Caco-2 (cell line): ENCODE measurements around the gene CALU. TPM values are rescaled to one million over a fixed set of nuclear protein-coding genes. Genes with fewer than 3 reads are reported as not detected.

Experiments used
- BruUV-seq: library from RNA; stranded (reverse); fragments of 400-500 nt; replicated peaks from 2 replicates; lab custom pipeline; 2021; lab: Mats Ljungman, UMichigan
- CTCF ChIA-PET: fragments of 300-600 bp; sonication (Branson Sonifier 250); formaldehyde crosslinking; loops from one replicate; lab custom pipeline; 2022; ENCODE audit warnings: antibody characterized with exemption; lab: Charles Lee
- POLR2A ChIA-PET: fragments of 300-600 bp; sonication (Branson Sonifier 250); formaldehyde crosslinking; loops from one replicate; lab custom pipeline; 2022; ENCODE audit warnings: antibody characterized with exemption; lab: Charles Lee
- DNase-seq, 2 experiments: peaks; one replicate each; pipeline versions ENCODE4 v3.0.0 to v3.0.0-alpha.2; 2020 to 2022
- H3K27me3 ChIP-seq: replicated peaks from 2 replicates; pipeline ENCODE4 v1.6.0; 2011; ENCODE audit warnings: low read length; ENCODE audit not compliant: control insufficient read depth, insufficient read depth
- H3K36me3 ChIP-seq: 2 replicates; pipeline ENCODE4 v1.5.1; 2011; ENCODE audit warnings: low read length; ENCODE audit not compliant: control insufficient read depth, insufficient read depth
- H3K4me1 ChIP-seq: fragments of 250-450 bp; sonication (Bioruptor Pico); 2 replicates; pipeline ENCODE4 v1.5.1; 2020; ENCODE audit warnings: mild to moderate bottlenecking
- H3K4me3 ChIP-seq: 2 replicates; pipeline ENCODE4 v1.5.1; 2011; ENCODE audit warnings: low read depth, mild to moderate bottlenecking, control low read depth, low read length
- H3K9me3 ChIP-seq: fragments of 250-450 bp; sonication (Bioruptor Pico); 2 replicates; pipeline ENCODE4 v1.5.1; 2020; ENCODE audit warnings: mild to moderate bottlenecking, moderate library complexity
- H3K27ac Mint-ChIP-seq: one replicate; pipeline ENCODE4 v1.8.0; 2022; ENCODE audit warnings: mixed read lengths; ENCODE audit not compliant: unreplicated experiment
- H3K27me3 Mint-ChIP-seq: one replicate; pipeline ENCODE4 v1.8.0; 2022; ENCODE audit warnings: mixed read lengths; ENCODE audit not compliant: insufficient read depth, unreplicated experiment
- H3K36me3 Mint-ChIP-seq: one replicate; pipeline ENCODE4 v1.8.0; 2022; ENCODE audit warnings: mild to moderate bottlenecking, mixed read lengths; ENCODE audit not compliant: insufficient read depth, unreplicated experiment
- H3K4me1 Mint-ChIP-seq: one replicate; pipeline ENCODE4 v1.8.0; 2022; ENCODE audit warnings: low read depth, mixed read lengths; ENCODE audit not compliant: unreplicated experiment
- H3K4me3 Mint-ChIP-seq: one replicate; pipeline ENCODE4 v1.8.0; 2022; ENCODE audit warnings: mild to moderate bottlenecking, moderate library complexity, mixed read lengths; ENCODE audit not compliant: unreplicated experiment
- H3K9me3 Mint-ChIP-seq: one replicate; pipeline ENCODE4 v1.8.0; 2022; ENCODE audit warnings: mixed read lengths; ENCODE audit not compliant: unreplicated experiment
- intact Hi-C: fragments of 100-400 bp; cut with micrococcal nuclease; formaldehyde crosslinking; loops from one replicate; pipeline ENCODE4 v1.10.0; 2022; ENCODE audit not compliant: unreplicated experiment
- total RNA-seq: library from RNA; stranded (reverse); gene quantifications from 2 replicates; pipeline ENCODE4 v1.2.3, GENCODE V29; 2022
- TF ChIP-seq, protein P1 (sequence below), 2 experiments: fragments of 200-600 bp in 1 of 2; IDR thresholded peaks; 1 replicate in 1 of 2; 2 replicates in 1 of 2; pipeline versions ENCODE4 v1.5.1 to v1.8.0; 2011 to 2022; ENCODE audit warnings: antibody characterized with exemption in 1 of 2, control low read depth in 1 of 2, inconsistent platforms in 1 of 2, low read depth in 1 of 2, low read length in 1 of 2, mild to moderate bottlenecking in 1 of 2, moderate library complexity in 1 of 2; ENCODE audit not compliant: insufficient read depth in 1 of 2, severe bottlenecking in 1 of 2, unreplicated experiment in 1 of 2

The CALU gene
- total RNA-seq, 1 experiment from 2014 or later: 184 TPM

DNA sequence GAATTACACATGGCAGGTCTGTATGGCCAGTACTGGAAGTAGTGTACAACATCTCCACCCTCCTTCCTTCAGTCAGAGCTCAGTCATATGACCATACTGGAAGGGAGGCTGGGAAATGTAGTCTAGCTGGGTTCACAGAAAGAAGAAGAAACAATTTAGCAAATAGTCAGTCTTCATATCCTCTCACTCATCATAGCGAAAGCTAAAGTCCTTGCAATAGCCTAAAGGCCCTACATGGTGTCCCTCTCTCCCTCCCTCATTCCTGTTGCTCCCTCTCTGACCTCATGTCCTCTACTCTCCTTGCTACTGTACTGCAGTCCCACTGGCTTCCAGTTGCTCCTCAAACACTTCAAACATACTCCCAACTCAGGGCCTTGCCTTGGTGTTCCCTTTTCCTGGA, 4.3 kb upstream of the CALU start:
- Mint-ChIP-seq H3K4me1 (peaks cover 12% of the 10 kb centered on the region), H3K4me3 (no peak overlapping the region), H3K27ac (no peak overlapping the region), H3K9me3 (no peaks in the 10 kb centered on the region), H3K36me3 (peaks cover 15% of the 10 kb centered on the region), H3K27me3 (peaks cover 3% of the 10 kb centered on the region)
- POLR2A ChIA-PET: interaction anchor here (0.6 kb wide), 1 partner anchor 16 kb away, joined by 3 read pairs; no protein-coding TSS in a partner anchor
- no peaks in the 10 kb centered on the region; the same call in 1 of the 2 replicates for H3K27me3 ChIP-seq
- no peaks in the 10 kb centered on the region for H3K36me3 ChIP-seq
- intact Hi-C loops: no loop called here
- no peak overlapping the region for H3K4me3 ChIP-seq
- no TSS peak for BruUV-seq
- no peaks in the 10 kb centered on the region for H3K9me3 ChIP-seq
- no peak for DNase-seq
- peaks cover 14% of the 10 kb centered on the region for H3K4me1 ChIP-seq
- CTCF ChIA-PET: no interaction called here
- TF ChIP-seq, protein P1, sequence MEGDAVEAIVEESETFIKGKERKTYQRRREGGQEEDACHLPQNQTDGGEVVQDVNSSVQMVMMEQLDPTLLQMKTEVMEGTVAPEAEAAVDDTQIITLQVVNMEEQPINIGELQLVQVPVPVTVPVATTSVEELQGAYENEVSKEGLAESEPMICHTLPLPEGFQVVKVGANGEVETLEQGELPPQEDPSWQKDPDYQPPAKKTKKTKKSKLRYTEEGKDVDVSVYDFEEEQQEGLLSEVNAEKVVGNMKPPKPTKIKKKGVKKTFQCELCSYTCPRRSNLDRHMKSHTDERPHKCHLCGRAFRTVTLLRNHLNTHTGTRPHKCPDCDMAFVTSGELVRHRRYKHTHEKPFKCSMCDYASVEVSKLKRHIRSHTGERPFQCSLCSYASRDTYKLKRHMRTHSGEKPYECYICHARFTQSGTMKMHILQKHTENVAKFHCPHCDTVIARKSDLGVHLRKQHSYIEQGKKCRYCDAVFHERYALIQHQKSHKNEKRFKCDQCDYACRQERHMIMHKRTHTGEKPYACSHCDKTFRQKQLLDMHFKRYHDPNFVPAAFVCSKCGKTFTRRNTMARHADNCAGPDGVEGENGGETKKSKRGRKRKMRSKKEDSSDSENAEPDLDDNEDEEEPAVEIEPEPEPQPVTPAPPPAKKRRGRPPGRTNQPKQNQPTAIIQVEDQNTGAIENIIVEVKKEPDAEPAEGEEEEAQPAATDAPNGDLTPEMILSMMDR (IDR thresholded peaks at IDR 0.05; ENCODE audit: insufficient read depth in 1 of 2, low read depth in 1 of 2, low read length in 1 of 2, severe bottlenecking in 1 of 2, unreplicated experiment in 1 of 2): no peak

DNA sequence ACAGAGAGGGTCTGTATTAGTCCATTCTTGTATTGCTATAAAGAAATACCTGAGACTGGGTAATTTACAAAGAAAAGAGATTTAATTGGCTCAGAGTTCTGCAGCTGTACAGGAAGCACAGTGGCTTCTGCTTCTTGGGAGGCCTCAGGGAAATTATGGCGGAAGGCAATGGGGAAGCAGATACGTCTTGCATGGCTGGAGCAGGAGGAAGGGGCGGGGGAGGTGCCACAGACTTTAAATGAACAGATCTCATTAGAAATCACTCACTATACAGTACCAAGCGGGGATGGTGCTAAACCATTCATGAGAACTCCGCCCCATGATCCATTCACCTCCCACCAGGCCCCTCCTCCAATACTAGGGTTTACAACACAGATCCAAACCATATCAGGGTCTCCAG, 3.7 kb upstream of the CALU start:
- Histone ChIP-seq H3K36me3 (no peaks in the 10 kb centered on the region), H3K27me3 (no peaks in the 10 kb centered on the region; the same call in 1 of the 2 replicates), H3K9me3 (no peaks in the 10 kb centered on the region), H3K4me3 (no peak overlapping the region), H3K4me1 (peaks cover 15% of the 10 kb centered on the region)
- H3K4me3 Mint-ChIP-seq: no peak overlapping the region
- peaks cover 3% of the 10 kb centered on the region for H3K27me3 Mint-ChIP-seq
- no peaks in the 10 kb centered on the region for H3K9me3 Mint-ChIP-seq
- no peak overlapping the region for H3K27ac Mint-ChIP-seq
- peaks cover 16% of the 10 kb centered on the region for H3K36me3 Mint-ChIP-seq
- TF ChIP-seq, protein P1 (IDR thresholded peaks at IDR 0.05; ENCODE audit: insufficient read depth in 1 of 2, low read depth in 1 of 2, low read length in 1 of 2, severe bottlenecking in 1 of 2, unreplicated experiment in 1 of 2): no peak
- H3K4me1 Mint-ChIP-seq: peaks cover 12% of the 10 kb centered on the region
- ChIA-PET CTCF (no interaction called here), POLR2A (no interaction called here)
- intact Hi-C loops: no loop called here
- no TSS peak for BruUV-seq
- no peak for DNase-seq

DNA sequence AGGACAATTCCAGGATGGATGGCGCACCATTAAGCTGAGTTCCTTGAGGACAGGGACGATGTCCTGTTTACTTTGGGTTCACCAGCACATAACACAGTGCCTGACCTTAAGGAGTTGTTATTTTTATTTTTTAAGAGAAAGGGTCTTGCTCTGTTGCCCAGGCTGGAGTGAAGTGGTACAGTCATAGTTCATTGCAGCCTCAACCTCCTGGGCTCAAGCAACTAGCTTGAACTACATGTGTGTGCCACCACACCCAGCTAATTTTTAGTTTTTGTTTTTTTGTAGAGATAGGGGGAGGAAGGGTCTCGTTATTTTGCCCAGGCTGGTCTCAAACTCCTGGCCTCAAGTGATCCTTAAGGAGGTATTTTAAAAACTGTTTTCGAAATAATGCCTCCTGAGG, 1.7 kb upstream of the CALU start:
- ChIA-PET POLR2A (interaction anchor here (1.6 to 2.5 kb wide), 2 partner anchors 10 to 132 kb away, joined by 3 to 15 read pairs; no protein-coding TSS in a partner anchor), CTCF (interaction anchor here (1.1 kb wide), 2 partner anchors 29 to 126 kb away, joined by 3 to 4 read pairs; no protein-coding TSS in a partner anchor)

More for the DNA sequence above, 1.7 kb upstream of the CALU start:
- H3K9me3 ChIP-seq: no peaks in the 10 kb centered on the region
- no peaks in the 10 kb centered on the region for H3K27me3 ChIP-seq
- Mint-ChIP-seq H3K9me3 (no peaks in the 10 kb centered on the region), H3K27me3 (no peaks in the 10 kb centered on the region), H3K4me3 (peak overlapping the region; percentile 96), H3K27ac (peak overlapping the region; percentile 95), H3K36me3 (peaks cover 26% of the 10 kb centered on the region), H3K4me1 (peaks cover 18% of the 10 kb centered on the region)
- intact Hi-C loops: no loop called here
- H3K4me3 ChIP-seq: no peak overlapping the region
- TF ChIP-seq, protein P1 (IDR thresholded peaks at IDR 0.05; ENCODE audit: insufficient read depth in 1 of 2, low read depth in 1 of 2, low read length in 1 of 2, severe bottlenecking in 1 of 2, unreplicated experiment in 1 of 2): no peak
- BruUV-seq: no TSS peak
- H3K4me1 ChIP-seq: peaks cover 35% of the 10 kb centered on the region
- DNase-seq: no peak
- H3K36me3 ChIP-seq: no peaks in the 10 kb centered on the region
